ENCODE measurements around the gene DDX1.

The DDX1 gene

DNA sequence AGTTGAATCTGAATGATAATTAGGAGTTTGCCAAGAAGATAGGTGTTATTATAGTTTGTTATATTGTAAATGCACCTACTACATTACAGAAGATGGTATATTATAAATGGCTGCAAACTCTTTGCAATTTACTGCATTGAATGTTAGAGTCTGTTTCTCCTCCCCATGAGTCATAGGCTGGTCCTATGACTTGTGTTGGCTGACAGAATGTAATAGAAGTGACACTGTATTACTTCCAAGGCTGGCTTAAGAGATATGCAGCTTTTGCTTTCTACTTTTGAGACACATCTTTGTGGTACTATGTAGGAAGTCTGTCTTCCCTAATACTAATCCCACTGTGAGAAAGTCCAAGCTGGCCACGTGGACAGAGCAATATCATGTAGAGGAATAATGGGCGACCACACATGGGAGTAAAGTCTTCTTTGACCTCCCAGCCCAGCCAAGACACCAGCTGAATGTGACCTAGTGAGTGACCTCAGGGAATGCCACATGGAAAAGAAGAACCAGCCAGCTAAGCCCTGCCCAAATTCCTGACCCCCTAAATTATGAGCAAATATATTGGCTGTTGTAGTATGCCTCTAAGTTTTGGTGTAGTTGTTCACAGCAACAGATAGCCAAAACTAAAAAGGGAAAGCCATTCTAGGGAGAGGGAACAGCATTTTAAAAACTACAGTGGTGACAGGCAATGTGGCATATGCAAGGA lies 6.8 kb upstream of the DDX1 start:
- no peak overlapping the region for H3K9ac ChIP-seq (ENCODE audit: low read depth, low read length)
- no peaks in the 10 kb centered on the region for H3K27me3 ChIP-seq (ENCODE audit: control insufficient read depth, insufficient read depth, low read length)
- H3K4me1 ChIP-seq (ENCODE audit: control insufficient read depth, insufficient read depth, low read length): no peaks in the 10 kb centered on the region
- no peaks in the 10 kb centered on the region for H3K36me3 ChIP-seq (ENCODE audit: control insufficient read depth, insufficient read depth, low read length)
- no peaks in the 10 kb centered on the region for H3K9me3 ChIP-seq (ENCODE audit: control insufficient read depth, insufficient read depth, low read length)
- H3K4me3 ChIP-seq (ENCODE audit: low read depth, low read length): no peak overlapping the region

DNA sequence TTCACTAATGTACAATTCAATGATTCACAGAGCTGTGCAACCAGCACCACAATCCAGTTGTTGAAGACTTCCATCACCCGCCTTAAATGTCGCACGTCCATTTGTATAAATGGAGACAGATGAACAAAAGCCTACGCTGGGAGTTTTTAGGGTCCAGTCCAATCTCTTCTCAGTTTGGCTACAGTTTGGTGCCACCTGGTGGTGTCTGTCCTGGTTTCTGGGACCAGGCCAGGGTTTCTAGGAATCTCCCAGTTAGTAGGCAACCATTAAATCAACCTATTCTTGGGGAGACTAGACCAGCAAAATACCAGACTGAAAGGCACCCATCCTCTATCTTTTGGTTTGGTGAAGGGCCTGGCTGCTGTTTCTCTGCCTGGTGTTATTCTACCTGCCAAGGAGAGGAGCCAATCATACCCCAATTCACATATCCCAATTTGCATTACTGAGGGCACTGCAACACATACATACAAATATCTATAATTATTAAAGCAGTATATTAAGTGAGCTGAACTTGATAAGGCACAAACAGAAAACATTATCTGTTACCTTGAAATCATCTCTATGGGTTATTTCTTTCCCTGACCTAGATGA lies 3.2 kb upstream of the DDX1 start:
- peaks cover 4% of the 10 kb centered on the region for H3K4me1 ChIP-seq (ENCODE audit: control insufficient read depth, insufficient read depth, low read length)
- H3K27me3 ChIP-seq (ENCODE audit: control insufficient read depth, insufficient read depth, low read length): no peaks in the 10 kb centered on the region
- no peak overlapping the region for H3K4me3 ChIP-seq (ENCODE audit: low read depth, low read length)
- no peak overlapping the region for H3K9ac ChIP-seq (ENCODE audit: low read depth, low read length)
- H3K36me3 ChIP-seq (ENCODE audit: control insufficient read depth, insufficient read depth, low read length): no peaks in the 10 kb centered on the region
- no peaks in the 10 kb centered on the region for H3K9me3 ChIP-seq (ENCODE audit: control insufficient read depth, insufficient read depth, low read length)

DNA sequence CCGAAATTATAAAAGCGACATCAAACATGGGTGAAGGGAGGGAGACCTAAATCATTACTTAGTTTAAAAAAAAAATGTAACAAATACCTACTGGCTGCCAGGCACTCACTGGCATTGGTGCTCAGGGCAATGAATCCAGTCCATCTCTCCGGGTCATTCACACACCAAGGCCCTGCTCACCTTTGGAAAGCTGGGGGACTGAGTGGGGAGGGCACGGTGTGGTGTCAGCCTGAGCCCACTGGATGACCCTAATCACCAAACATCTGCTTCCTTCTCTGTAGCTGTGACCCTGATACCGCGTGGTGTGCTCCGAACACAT lies 336 bp upstream of the DDX1 start:
- Histone ChIP-seq H3K36me3 (ENCODE audit: control insufficient read depth, insufficient read depth, low read length) (peaks cover 10% of the 10 kb centered on the region), H3K9ac (ENCODE audit: low read depth, low read length) (peak overlapping the region; percentile 83), H3K4me3 (ENCODE audit: low read depth, low read length) (peak overlapping the region; percentile 87), H3K4me1 (ENCODE audit: control insufficient read depth, insufficient read depth, low read length) (peaks cover 4% of the 10 kb centered on the region), H3K27me3 (ENCODE audit: control insufficient read depth, insufficient read depth, low read length) (no peaks in the 10 kb centered on the region), H3K9me3 (ENCODE audit: control insufficient read depth, insufficient read depth, low read length) (no peaks in the 10 kb centered on the region)

DNA sequence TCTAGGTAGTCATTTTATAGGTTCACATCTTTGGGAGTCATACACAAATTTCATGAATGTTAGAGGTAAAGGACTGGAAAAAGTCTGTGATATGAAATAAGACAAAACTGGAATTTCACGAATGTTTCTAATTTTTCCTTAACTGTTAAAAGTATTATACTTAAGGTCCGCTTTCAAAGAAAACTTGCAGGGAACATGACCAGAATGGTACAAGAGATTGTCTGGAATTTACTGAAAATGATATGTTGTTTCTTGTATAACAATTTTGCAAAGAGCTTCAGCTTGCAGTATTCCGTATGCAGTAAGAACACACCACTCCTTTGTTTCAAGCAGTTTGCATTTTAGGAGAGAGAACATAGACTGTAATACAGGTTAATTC lies 1.6 kb downstream of the DDX1 start:
- Histone ChIP-seq H3K9ac (ENCODE audit: low read depth, low read length) (no peak overlapping the region), H3K36me3 (ENCODE audit: control insufficient read depth, insufficient read depth, low read length) (peaks cover 10% of the 10 kb centered on the region), H3K4me1 (ENCODE audit: control insufficient read depth, insufficient read depth, low read length) (peaks cover 4% of the 10 kb centered on the region), H3K4me3 (ENCODE audit: low read depth, low read length) (peak overlapping the region; percentile 13), H3K9me3 (ENCODE audit: control insufficient read depth, insufficient read depth, low read length) (no peaks in the 10 kb centered on the region), H3K27me3 (ENCODE audit: control insufficient read depth, insufficient read depth, low read length) (no peaks in the 10 kb centered on the region)

DNA sequence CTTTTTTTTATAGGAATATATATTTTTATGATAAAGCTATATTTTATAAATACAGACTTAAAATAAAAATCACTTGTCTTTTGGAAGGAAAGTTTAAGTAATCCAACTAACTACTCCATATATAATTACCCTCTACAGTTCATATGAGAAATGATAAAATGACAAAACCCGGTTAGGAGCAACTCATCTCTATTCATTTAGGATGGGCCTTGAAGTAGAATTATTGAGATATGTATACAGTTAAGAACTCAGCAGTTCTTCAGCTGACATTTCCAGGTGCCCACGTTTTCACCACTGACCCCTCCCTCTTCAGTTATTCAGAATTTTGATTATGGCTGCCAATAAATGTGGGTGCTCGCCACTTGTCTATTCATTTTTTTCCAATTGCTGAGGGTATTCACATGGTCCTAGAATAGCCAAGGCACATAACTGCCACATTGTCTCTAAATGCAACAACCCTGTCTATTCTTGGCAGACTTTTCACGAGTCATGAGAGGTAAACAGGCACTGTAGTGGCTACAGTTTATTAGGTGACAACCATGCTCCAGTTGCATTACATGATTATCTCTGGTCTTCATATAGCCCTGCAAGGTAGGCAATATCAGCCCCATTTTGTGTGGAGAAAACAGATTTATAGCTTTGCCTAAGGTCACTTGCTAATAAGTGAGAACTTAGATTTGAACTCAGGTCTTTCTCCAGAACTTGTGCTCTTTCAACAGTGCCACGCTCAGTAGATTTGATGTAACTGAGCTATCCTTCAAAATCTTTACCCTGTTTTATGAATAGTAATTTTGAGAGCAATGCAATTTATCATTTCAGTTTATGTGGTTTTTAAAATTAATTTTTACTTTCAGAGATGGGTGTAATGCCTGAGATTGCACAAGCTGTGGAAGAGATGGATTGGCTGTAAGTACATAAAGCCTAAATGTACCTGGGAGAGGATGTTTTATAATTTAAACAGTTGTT lies 2.9 kb downstream of the DDX1 start:
- H3K4me3 ChIP-seq (ENCODE audit: low read depth, low read length): no peak overlapping the region
- peaks cover 4% of the 10 kb centered on the region for H3K4me1 ChIP-seq (ENCODE audit: control insufficient read depth, insufficient read depth, low read length)
- H3K9me3 ChIP-seq (ENCODE audit: control insufficient read depth, insufficient read depth, low read length): no peaks in the 10 kb centered on the region
- H3K9ac ChIP-seq (ENCODE audit: low read depth, low read length): no peak overlapping the region
- peaks cover 10% of the 10 kb centered on the region for H3K36me3 ChIP-seq (ENCODE audit: control insufficient read depth, insufficient read depth, low read length)
- no peaks in the 10 kb centered on the region for H3K27me3 ChIP-seq (ENCODE audit: control insufficient read depth, insufficient read depth, low read length)

DNA sequence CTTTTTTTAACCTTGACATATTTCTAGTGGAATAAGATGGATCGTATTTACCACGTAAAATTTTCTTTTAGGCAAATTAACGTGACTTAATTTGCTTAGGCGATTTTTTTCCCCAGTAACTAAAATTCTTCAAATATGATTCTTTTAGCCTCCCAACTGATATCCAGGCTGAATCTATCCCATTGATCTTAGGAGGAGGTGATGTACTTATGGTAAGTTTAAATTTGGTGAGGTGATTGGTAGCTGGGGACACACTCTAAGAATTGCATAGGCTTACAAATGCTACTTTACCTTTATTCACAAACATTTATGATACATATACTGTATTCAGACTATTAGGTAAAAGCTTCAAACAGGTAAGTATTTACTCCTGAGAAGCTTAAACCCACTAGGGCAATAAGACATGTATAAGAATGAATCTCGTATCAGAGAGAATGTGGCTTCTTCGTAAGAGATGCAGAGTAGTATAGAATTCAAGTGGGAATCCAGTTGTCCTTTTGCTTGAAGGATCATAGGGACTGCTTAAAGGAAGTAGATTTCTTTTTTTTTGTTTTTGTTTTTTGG lies 3.8 kb downstream of the DDX1 start:
- Histone ChIP-seq H3K9me3 (ENCODE audit: control insufficient read depth, insufficient read depth, low read length) (no peaks in the 10 kb centered on the region), H3K4me3 (ENCODE audit: low read depth, low read length) (no peak overlapping the region), H3K9ac (ENCODE audit: low read depth, low read length) (no peak overlapping the region), H3K36me3 (ENCODE audit: control insufficient read depth, insufficient read depth, low read length) (peaks cover 10% of the 10 kb centered on the region), H3K4me1 (ENCODE audit: control insufficient read depth, insufficient read depth, low read length) (peaks cover 4% of the 10 kb centered on the region), H3K27me3 (ENCODE audit: control insufficient read depth, insufficient read depth, low read length) (no peaks in the 10 kb centered on the region)

DNA sequence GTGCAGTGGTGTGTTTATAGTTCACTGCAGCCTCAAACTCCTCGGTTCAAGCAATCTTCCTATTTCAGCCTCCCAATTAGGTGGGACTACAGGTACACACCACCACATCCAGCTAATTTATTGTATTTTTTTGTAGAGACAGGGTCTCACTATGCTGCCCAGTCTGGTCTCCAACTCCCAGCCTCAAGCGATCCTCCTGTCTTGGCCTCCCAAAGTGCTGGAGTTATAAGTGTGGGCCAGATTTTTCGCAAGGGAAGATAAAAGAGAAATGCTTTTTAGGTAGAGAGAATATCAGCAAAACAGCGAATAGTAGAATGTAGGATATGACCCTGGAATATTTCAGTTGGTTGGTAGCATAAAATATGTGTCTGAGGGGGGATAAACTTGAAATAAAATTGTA lies 4.3 kb downstream of the DDX1 start:
- Histone ChIP-seq H3K4me3 (ENCODE audit: low read depth, low read length) (no peak overlapping the region), H3K9ac (ENCODE audit: low read depth, low read length) (no peak overlapping the region), H3K36me3 (ENCODE audit: control insufficient read depth, insufficient read depth, low read length) (peaks cover 10% of the 10 kb centered on the region), H3K4me1 (ENCODE audit: control insufficient read depth, insufficient read depth, low read length) (peaks cover 4% of the 10 kb centered on the region), H3K9me3 (ENCODE audit: control insufficient read depth, insufficient read depth, low read length) (no peaks in the 10 kb centered on the region), H3K27me3 (ENCODE audit: control insufficient read depth, insufficient read depth, low read length) (no peaks in the 10 kb centered on the region)

DNA sequence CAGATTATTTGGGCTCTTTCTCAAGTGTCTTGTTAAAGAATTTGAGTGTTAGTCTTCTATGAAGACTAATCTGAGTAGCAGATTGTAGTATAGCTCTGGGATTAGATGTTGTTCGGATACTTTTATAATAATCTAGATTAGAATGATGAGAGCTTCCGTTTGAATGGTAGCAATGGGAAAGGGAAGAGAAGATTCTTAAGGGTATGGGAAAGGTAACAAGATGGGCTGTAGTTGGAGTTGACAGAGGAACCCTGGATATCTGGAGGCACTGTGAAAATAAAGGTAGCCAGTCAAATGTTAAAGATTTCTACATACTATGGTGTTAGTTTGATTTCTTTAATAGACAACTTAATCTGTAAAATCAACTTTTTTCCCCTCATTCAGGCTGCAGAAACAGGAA lies 4.7 kb downstream of the DDX1 start:
- Histone ChIP-seq H3K4me3 (ENCODE audit: low read depth, low read length) (no peak overlapping the region), H3K4me1 (ENCODE audit: control insufficient read depth, insufficient read depth, low read length) (peaks cover 1% of the 10 kb centered on the region), H3K27me3 (ENCODE audit: control insufficient read depth, insufficient read depth, low read length) (no peaks in the 10 kb centered on the region), H3K9ac (ENCODE audit: low read depth, low read length) (no peak overlapping the region), H3K36me3 (ENCODE audit: control insufficient read depth, insufficient read depth, low read length) (peaks cover 10% of the 10 kb centered on the region), H3K9me3 (ENCODE audit: control insufficient read depth, insufficient read depth, low read length) (no peaks in the 10 kb centered on the region)

DNA sequence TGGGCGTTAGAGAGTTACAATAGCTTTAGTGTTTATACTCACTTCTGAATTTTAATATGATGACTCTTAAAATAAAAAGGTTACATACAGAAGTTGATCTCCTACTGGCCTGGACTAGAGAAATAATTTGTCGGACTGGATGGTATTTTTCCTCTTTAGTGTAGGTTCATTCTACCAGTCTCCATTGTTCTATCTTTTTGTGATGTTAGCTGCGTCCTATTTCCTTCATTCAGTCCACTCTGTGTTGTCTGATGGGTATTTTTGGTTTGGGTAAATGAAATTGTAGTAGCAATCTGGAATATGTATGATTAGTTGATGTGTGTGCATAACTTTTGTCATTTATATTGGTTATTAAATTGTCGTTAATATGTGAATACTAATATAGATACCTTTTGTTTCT lies 5.3 kb downstream of the DDX1 start:
- Histone ChIP-seq H3K4me1 (ENCODE audit: control insufficient read depth, insufficient read depth, low read length) (no peaks in the 10 kb centered on the region), H3K9me3 (ENCODE audit: control insufficient read depth, insufficient read depth, low read length) (no peaks in the 10 kb centered on the region)

DNA sequence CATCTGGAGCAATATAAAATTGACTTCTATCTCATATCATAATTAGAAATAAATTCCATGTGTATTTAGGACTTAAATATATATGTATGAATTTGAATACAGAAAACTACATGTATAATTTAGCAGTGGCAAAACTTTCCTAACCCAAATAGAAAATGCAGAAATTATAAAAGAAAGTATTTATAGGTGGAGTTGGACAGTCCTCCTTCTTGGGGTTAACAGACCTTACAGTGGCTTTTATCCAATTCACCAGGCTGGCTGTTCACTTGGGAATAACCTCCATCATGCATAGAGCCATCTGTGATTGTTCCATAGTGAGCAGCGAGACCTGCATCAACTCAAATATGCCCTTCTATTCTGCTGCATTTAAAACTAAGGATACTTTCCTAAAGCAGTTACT lies 8.3 kb downstream of the DDX1 start:
- Histone ChIP-seq H3K9me3 (ENCODE audit: control insufficient read depth, insufficient read depth, low read length) (no peaks in the 10 kb centered on the region), H3K9ac (ENCODE audit: low read depth, low read length) (no peak overlapping the region), H3K4me3 (ENCODE audit: low read depth, low read length) (no peak overlapping the region), H3K36me3 (ENCODE audit: control insufficient read depth, insufficient read depth, low read length) (peaks cover 21% of the 10 kb centered on the region), H3K27me3 (ENCODE audit: control insufficient read depth, insufficient read depth, low read length) (no peaks in the 10 kb centered on the region), H3K4me1 (ENCODE audit: control insufficient read depth, insufficient read depth, low read length) (no peaks in the 10 kb centered on the region)

More for the DNA sequence above, 5.3 kb downstream of the DDX1 start:
- Histone ChIP-seq H3K27me3 (ENCODE audit: control insufficient read depth, insufficient read depth, low read length) (no peaks in the 10 kb centered on the region), H3K9ac (ENCODE audit: low read depth, low read length) (no peak overlapping the region), H3K36me3 (ENCODE audit: control insufficient read depth, insufficient read depth, low read length) (peaks cover 10% of the 10 kb centered on the region), H3K4me3 (ENCODE audit: low read depth, low read length) (no peak overlapping the region)

DNA sequence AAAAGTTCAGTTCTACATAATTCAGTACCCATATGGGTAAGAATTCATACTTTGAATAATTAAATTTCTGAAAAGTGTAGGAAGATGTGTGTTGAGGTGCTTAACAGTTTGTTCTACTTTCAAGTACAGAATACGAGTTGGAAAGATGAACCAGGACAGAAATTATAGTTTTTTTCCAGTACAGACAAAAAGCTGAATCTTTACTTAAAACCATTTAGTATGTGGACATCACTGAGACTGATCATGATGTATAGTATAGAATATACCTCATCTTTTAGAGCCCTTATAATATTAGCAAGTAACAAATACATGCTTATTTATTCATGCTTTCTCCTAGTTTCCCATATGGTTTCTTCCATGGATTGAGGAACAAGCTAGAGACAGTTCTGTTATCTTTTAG lies 10.0 kb downstream of the DDX1 start:
- H3K9me3 ChIP-seq (ENCODE audit: control insufficient read depth, insufficient read depth, low read length): no peaks in the 10 kb centered on the region
- H3K9ac ChIP-seq (ENCODE audit: low read depth, low read length): no peak overlapping the region
- no peak overlapping the region for H3K4me3 ChIP-seq (ENCODE audit: low read depth, low read length)
- H3K36me3 ChIP-seq (ENCODE audit: control insufficient read depth, insufficient read depth, low read length): peaks cover 15% of the 10 kb centered on the region
- H3K4me1 ChIP-seq (ENCODE audit: control insufficient read depth, insufficient read depth, low read length): no peaks in the 10 kb centered on the region
- H3K27me3 ChIP-seq (ENCODE audit: control insufficient read depth, insufficient read depth, low read length): no peaks in the 10 kb centered on the region
